Right cardiac atrium (tissue), 5 donors: ENCODE results near the gene ANO7. TPM values are rescaled to one million over a fixed set of nuclear protein-coding genes. Genes with fewer than 3 reads are reported as not detected.

Experiments
- ATAC-seq, 2 donors: fragments of 200-7000 bp; cut with Tn5 transposase; one replicate each; pipeline versions ENCODE4 v1.8.0 to v1.9.1; 2020; ENCODE audit warnings: moderate library complexity in 2 of 2, mild to moderate bottlenecking in 1 of 2
- DNase-seq, 3 donors: peaks; one replicate each; pipeline ENCODE4 v3.0.0-alpha.2; 2020
- H3K27ac ChIP-seq: one replicate; pipeline ENCODE4 v1.5.1; 2013; ENCODE audit warnings: mild to moderate bottlenecking, low read length, control low read depth, moderate library complexity
- H3K27me3 ChIP-seq: one replicate; pipeline ENCODE4 v1.6.1; 2013; ENCODE audit not compliant: control insufficient read depth, insufficient read depth
- H3K4me1 ChIP-seq: one replicate; pipeline ENCODE4 v1.6.1; 2013; ENCODE audit warnings: low read length; ENCODE audit not compliant: control insufficient read depth, insufficient read depth
- H3K4me3 ChIP-seq: one replicate; pipeline ENCODE4 v1.5.1; 2013; ENCODE audit warnings: low read length, control low read depth
- H3K9me3 ChIP-seq: one replicate; pipeline ENCODE4 v1.6.1; 2013; ENCODE audit warnings: low read length; ENCODE audit not compliant: control insufficient read depth
- WGBS: extraction: QIAGEN DNeasy Blood & Tissue Kit; methylation state at CpG from one replicate; pipeline ENCODE4 v1.1.7; 2013; 5-methylcytosine and 5-hydroxymethylcytosine counted together
- intact Hi-C, 4 donors: fragments of 100-400 bp; cut with DNase I; formaldehyde crosslinking; loops; one replicate each; pipeline versions ENCODE4 v1.11.0 to v1.14.0; 2022 to 2023
- polyA plus RNA-seq: library from polyadenylated mRNA; stranded (reverse); fragments of 200-250 nt; gene quantifications from one replicate; pipeline ENCODE4 v1.2.3, GENCODE V29; 2013
- total RNA-seq, 4 donors: library from RNA; stranded (reverse); fragmentation: NEBNext Ultra II Directional; extraction: Animal tissue kit (Norgen Biotek cat#: 25700); gene quantifications; one replicate each; pipeline ENCODE4 v1.2.1, GENCODE V29; 2021
- donor health status: healthy with polysubstance abuse.
- donor health status: DM: no; HTN: yes; CAD: no.
- donor health status: DM: no; HTN: no; CAD: no.
- donor health status: DM: no; HTN: yes; CAD: no; lungs with severe emphysema.
- donor health status: DM: yes; HTN: yes; CAD: no.

The ANO7 gene
- total and polyA plus RNA-seq, 5 donors = 0.89 to 2.1 (median 1.1) TPM

- intact Hi-C loops = loop anchor here in 1 of 4 donors (10.0 kb wide), 1 partner anchor 111 kb away; no protein-coding TSS in a partner anchor
- 68% methylated on average over 23 of the region's 23 CpGs for WGBS
- peak; percentile 3 to 15 for ATAC-seq
- no peak overlapping the region for H3K27ac ChIP-seq
- peaks cover 3% of the 10 kb centered on the region for H3K4me1 ChIP-seq
- DNase-seq = peak; percentile 12 to 49 (median 35)
- no peaks in the 10 kb centered on the region for H3K27me3 ChIP-seq
- H3K4me3 ChIP-seq = no peak overlapping the region
- no peaks in the 10 kb centered on the region for H3K9me3 ChIP-seq
These were observed 34.9 kb downstream of the ANO7 start for GRCh38 chr2:241223211-241224017.

- ATAC-seq (peak; percentile 42 to 43), DNase-seq (peak; percentile 57 to 79 (median 76))
- H3K4me3 ChIP-seq = no peak overlapping the region
- H3K27ac ChIP-seq = no peak overlapping the region
- H3K4me1 ChIP-seq = peaks cover 3% of the 10 kb centered on the region
- intact Hi-C loops = loop anchor here in 1 of 4 donors (10.0 kb wide), 1 partner anchor 111 kb away; no protein-coding TSS in a partner anchor
- H3K27me3 ChIP-seq = no peaks in the 10 kb centered on the region
- no peaks in the 10 kb centered on the region for H3K9me3 ChIP-seq
- WGBS = 34% methylated on average over 26 of the region's 26 CpGs
These were observed 35.8 kb downstream of the ANO7 start for GRCh38 chr2:241224018-241224850.

- Histone ChIP-seq H3K9me3 (no peaks in the 10 kb centered on the region), H3K27me3 (no peaks in the 10 kb centered on the region), H3K4me3 (no peak overlapping the region), H3K27ac (no peak overlapping the region), H3K4me1 (peaks cover 3% of the 10 kb centered on the region)
- ATAC-seq (no peak), DNase-seq (peak; percentile 4 to 31 (median 27))
- WGBS = 83% methylated on average over 8 of the region's 8 CpGs
- intact Hi-C loops = loop anchor here in 1 of 4 donors (10.0 kb wide), 1 partner anchor 110 kb away; no protein-coding TSS in a partner anchor
These were observed 36.5 kb downstream of the ANO7 start for GRCh38 chr2:241224851-241225438.

GRCh38 chr2:241225545-241225944 lies 37.1 kb downstream of the ANO7 start:
- Histone ChIP-seq H3K27me3 (no peaks in the 10 kb centered on the region), H3K9me3 (no peaks in the 10 kb centered on the region), H3K27ac (no peak overlapping the region), H3K4me1 (peaks cover 3% of the 10 kb centered on the region), H3K4me3 (no peak overlapping the region)
- ATAC-seq = no peak
- 93% methylated on average over 16 of the region's 16 CpGs for WGBS
- intact Hi-C loops = loop anchor here in 1 of 4 donors (10.0 kb wide), 1 partner anchor 109 kb away; no protein-coding TSS in a partner anchor
- DNase-seq = peak; percentile 3 to 52 (median 45)

- DNase-seq (peak; percentile 5 to 45 (median 30)), ATAC-seq (no peak)
- intact Hi-C loops = loop anchor here in 1 of 4 donors (10.0 kb wide), 1 partner anchor 109 kb away; no protein-coding TSS in a partner anchor
- 93% methylated on average over 16 of the region's 16 CpGs for WGBS
- H3K27me3 ChIP-seq = no peaks in the 10 kb centered on the region
- H3K27ac ChIP-seq = no peak overlapping the region
- H3K4me1 ChIP-seq = peaks cover 3% of the 10 kb centered on the region
- H3K9me3 ChIP-seq = no peaks in the 10 kb centered on the region
- H3K4me3 ChIP-seq = no peak overlapping the region
These were observed 37.5 kb downstream of the ANO7 start for GRCh38 chr2:241225983-241226382.

- DNase-seq (peak in 2 of 3 donors; percentile 26 to 53), ATAC-seq (peak; percentile 28 to 42)
- intact Hi-C loops = loop anchor here in 1 of 4 donors (10.0 kb wide), 1 partner anchor 108 kb away; no protein-coding TSS in a partner anchor
- WGBS = 54% methylated on average over 19 of the region's 19 CpGs
- H3K9me3 ChIP-seq = no peaks in the 10 kb centered on the region
- H3K27me3 ChIP-seq = no peaks in the 10 kb centered on the region
- no peak overlapping the region for H3K4me3 ChIP-seq
- H3K27ac ChIP-seq = peak overlapping the region; percentile 14
- H3K4me1 ChIP-seq = peaks cover 3% of the 10 kb centered on the region
These were observed 38.5 kb downstream of the ANO7 start for GRCh38 chr2:241226723-241227572.

- Histone ChIP-seq H3K9me3 (no peaks in the 10 kb centered on the region), H3K4me1 (peaks cover 3% of the 10 kb centered on the region), H3K27me3 (no peaks in the 10 kb centered on the region), H3K27ac (peak overlapping the region; percentile 14), H3K4me3 (no peak overlapping the region)
- ATAC-seq = no peak
- intact Hi-C loops = loop anchor here in 1 of 4 donors (10.0 kb wide), 1 partner anchor 107 kb away; no protein-coding TSS in a partner anchor
- DNase-seq = peak in 1 of 3 donors; percentile 7
- WGBS = 46% methylated on average over 8 of the region's 8 CpGs
These were observed 39.1 kb downstream of the ANO7 start for GRCh38 chr2:241227594-241227993.

- intact Hi-C loops = loop anchor here in 1 of 4 donors (10.0 kb wide), 1 partner anchor 107 kb away; no protein-coding TSS in a partner anchor
- peak overlapping the region; percentile 14 for H3K27ac ChIP-seq
- peak in 1 of 2 donors; percentile 2 for ATAC-seq
- no peaks in the 10 kb centered on the region for H3K9me3 ChIP-seq
- H3K27me3 ChIP-seq = no peaks in the 10 kb centered on the region
- DNase-seq = peak in 2 of 3 donors; percentile 19 to 44
- WGBS = 83% methylated on average over 26 of the region's 26 CpGs
- peaks cover 3% of the 10 kb centered on the region for H3K4me1 ChIP-seq
- H3K4me3 ChIP-seq = no peak overlapping the region
These were observed 39.8 kb downstream of the ANO7 start for GRCh38 chr2:241228081-241228859.

GRCh38 chr2:241228860-241229516 lies 40.5 kb downstream of the ANO7 start:
- DNase-seq = peak in 2 of 3 donors; percentile 7 to 63
- intact Hi-C loops = loop anchor here in 1 of 4 donors (10.0 kb wide), 1 partner anchor 106 kb away; no protein-coding TSS in a partner anchor

More at GRCh38 chr2:241228860-241229516, 40.5 kb downstream of the ANO7 start:
- no peak overlapping the region for H3K4me3 ChIP-seq
- WGBS = 63% methylated on average over 20 of the region's 20 CpGs
- peaks cover 3% of the 10 kb centered on the region for H3K4me1 ChIP-seq
- H3K27ac ChIP-seq = peak overlapping the region; percentile 5
- H3K27me3 ChIP-seq = no peaks in the 10 kb centered on the region
- H3K9me3 ChIP-seq = no peaks in the 10 kb centered on the region
- peak in 1 of 2 donors; percentile 27 for ATAC-seq
